Erythroblast (primary cell): ENCODE measurements around the gene CHI3L1.
"Not testable (repeated sequence)": the region's sequence is repeated elsewhere in the genome, so short reads cannot be mapped to it uniquely, and the experiment has no call there.

Experiments used
- DNase-seq, 2 experiments: peaks; one replicate each; lab custom pipeline; 2025; lab: John Stamatoyannopoulos, UW
- GATA1 ChIP-seq: IDR thresholded peaks from 2 replicates; pipeline ENCODE4 v1.6.1; 2011; ENCODE audit warnings: low read depth, mild to moderate bottlenecking, control low read depth, low read length, moderate library complexity
- POLR2A ChIP-seq: IDR thresholded peaks from 2 replicates; pipeline ENCODE4 v1.6.1; 2011; ENCODE audit warnings: mild to moderate bottlenecking, low read length

Gene CHI3L1

GRCh38 chr1:203186446-203187303 lies at the start of gene CHI3L1:
CHI3L1 (minus strand) TSS chr1:203186704; CDS start chr1:203186623, 81 bp downstream.
- no peak for DNase-seq
- TF ChIP-seq GATA1: no peak
- TF ChIP-seq POLR2A: no peak

GRCh38 chr1:203234901-203235300 lies 48.4 kb upstream of the CHI3L1 start:
- not testable (repeated sequence) for DNase-seq

GRCh38 chr1:203229471-203230135 lies 43.1 kb upstream of the CHI3L1 start, which contains the start of gene CHIT1:
CHIT1 (minus strand) TSS chr1:203229673; CDS start chr1:203229636, 37 bp downstream.
- no peak for DNase-seq
- TF ChIP-seq POLR2A: no peak
- no peak for TF ChIP-seq GATA1

- no peak for DNase-seq
- TF ChIP-seq GATA1: no peak
- TF ChIP-seq POLR2A: no peak
Measured at GRCh38 chr1:203228670-203229069, 42.2 kb upstream of the CHI3L1 start.

- DNase-seq: no peak
- TF ChIP-seq GATA1 (no peak), POLR2A (no peak)
Measured at GRCh38 chr1:203227371-203228083, 41.0 kb upstream of the CHI3L1 start.

- TF ChIP-seq GATA1 (no peak), POLR2A (no peak)
- DNase-seq: no peak
Measured at GRCh38 chr1:203225071-203225470, 38.6 kb upstream of the CHI3L1 start.

- DNase-seq: no peak
- TF ChIP-seq GATA1 (no peak), POLR2A (no peak)
Measured at GRCh38 chr1:203223012-203223775, 36.7 kb upstream of the CHI3L1 start.

GRCh38 chr1:203219934-203220333 lies 33.4 kb upstream of the CHI3L1 start:
- no peak for TF ChIP-seq GATA1
- no peak for TF ChIP-seq POLR2A
- DNase-seq: no peak

GRCh38 chr1:203219171-203219570 lies 32.7 kb upstream of the CHI3L1 start:
- TF ChIP-seq GATA1 (no peak), POLR2A (no peak)
- DNase-seq: no peak

- DNase-seq: peak in 1 of 2 experiments; percentile 4
- TF ChIP-seq GATA1 (no peak), POLR2A (no peak)
Measured at GRCh38 chr1:203217668-203218067, 31.2 kb upstream of the CHI3L1 start.

GRCh38 chr1:203217139-203217655 lies 30.7 kb upstream of the CHI3L1 start:
- TF ChIP-seq POLR2A (no peak), GATA1 (no peak)
- no peak for DNase-seq

- no peak for TF ChIP-seq POLR2A
- no peak for TF ChIP-seq GATA1
- peak; percentile 60 to 83 for DNase-seq
Measured at GRCh38 chr1:203216274-203217138, 30.0 kb upstream of the CHI3L1 start.
